Thyroid gland (tissue), 4 donors: Measurements from ENCODE around the gene ART4.

Source experiments
- CTCF ChIP-seq, 6 experiments: fragments of 200-600 bp in 3 of 6; fragments of 450-650 bp in 3 of 6; sonication (generic) in 3 of 6; IDR thresholded peaks; one replicate each; pipeline ENCODE4 v1.5.1; 2016 to 2019; ENCODE audit warnings: antibody characterized with exemption in 6 of 6, mild to moderate bottlenecking in 2 of 6, inconsistent platforms in 1 of 6, moderate library complexity in 1 of 6
- POLR2A ChIP-seq, 2 donors: fragments of 450-650 bp; IDR thresholded peaks; one replicate each; pipeline ENCODE4 v1.6.1; 2017; ENCODE audit warnings: antibody characterized with exemption in 2 of 2, mild to moderate bottlenecking in 2 of 2, moderate library complexity in 1 of 2

- TF ChIP-seq CTCF (IDR thresholded peaks at IDR 0.05) (no peak), POLR2A (IDR thresholded peaks at IDR 0.05) (no peak)
Observed at GRCh38 chr12:14846876-14847580, 3.7 kb upstream of the ART4 start.
